CD4-positive, alpha-beta T cell treated with Interleukin-6 for 4 hours (primary cell): ENCODE measurements around the gene CBL.
"Not testable (repeated sequence)": the region's sequence is repeated elsewhere in the genome, so short reads cannot be mapped to it uniquely, and the experiment has no call there.

Experiments
- DNase-seq: peaks from one replicate; pipeline ENCODE4 v3.0.0-alpha.2; 2020; ENCODE audit warnings: mixed read lengths

The CBL gene

DNA sequence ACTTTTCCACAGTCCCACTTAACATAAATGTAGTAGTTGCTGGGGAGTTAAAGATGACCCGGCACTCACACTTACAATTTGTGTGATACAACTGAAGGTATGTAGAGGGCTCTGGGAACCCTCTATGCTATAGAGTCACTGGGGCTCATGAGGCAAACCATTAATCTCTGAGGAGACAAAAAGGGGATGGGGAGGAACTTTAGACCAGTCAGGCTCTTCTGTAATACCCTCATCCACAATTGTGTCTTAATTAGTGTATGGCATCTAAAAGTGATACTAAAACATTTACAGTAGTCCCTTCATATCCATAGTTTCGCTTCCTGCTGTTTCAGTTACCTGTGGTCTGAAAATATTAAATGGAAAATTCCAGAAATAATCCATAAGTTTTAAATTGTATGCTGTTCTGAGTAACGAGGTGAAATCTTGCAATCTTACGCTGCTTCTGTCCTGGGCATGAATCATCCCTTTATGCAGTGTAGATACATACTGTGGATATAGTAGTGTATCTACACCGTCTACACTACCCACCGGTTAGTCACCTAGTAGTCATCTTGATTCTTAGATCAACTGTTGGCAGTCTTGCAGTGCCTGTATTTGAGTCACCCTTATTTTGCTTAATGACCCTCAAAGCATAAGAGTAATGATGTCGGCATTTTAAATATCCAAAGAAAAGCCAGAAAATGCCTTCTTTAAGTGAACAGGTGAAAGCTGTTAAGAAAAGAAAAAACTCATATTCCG, 12.2 kb downstream of the CBL start:
- DNase-seq = peak; percentile 9

DNA sequence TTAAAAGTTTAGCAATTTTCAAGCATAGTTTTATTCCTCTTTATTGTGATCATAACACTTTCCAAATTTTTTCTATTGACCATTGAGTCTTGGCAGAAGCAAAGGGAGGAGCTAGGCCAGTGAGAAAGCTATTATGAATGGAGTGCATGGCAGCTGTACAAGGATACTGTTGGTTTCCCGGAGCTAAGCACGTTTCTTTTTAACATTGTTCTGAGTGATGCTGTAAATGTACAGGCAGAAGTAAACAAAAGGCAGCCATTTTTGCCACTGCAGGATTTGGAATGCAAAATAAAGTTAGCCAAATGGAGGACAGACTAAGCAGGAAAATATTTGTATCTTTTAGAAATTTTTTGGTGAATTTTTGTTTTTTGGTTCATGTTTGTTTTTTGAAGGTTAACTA, 16.2 kb downstream of the CBL start:
- no peak for DNase-seq

DNA sequence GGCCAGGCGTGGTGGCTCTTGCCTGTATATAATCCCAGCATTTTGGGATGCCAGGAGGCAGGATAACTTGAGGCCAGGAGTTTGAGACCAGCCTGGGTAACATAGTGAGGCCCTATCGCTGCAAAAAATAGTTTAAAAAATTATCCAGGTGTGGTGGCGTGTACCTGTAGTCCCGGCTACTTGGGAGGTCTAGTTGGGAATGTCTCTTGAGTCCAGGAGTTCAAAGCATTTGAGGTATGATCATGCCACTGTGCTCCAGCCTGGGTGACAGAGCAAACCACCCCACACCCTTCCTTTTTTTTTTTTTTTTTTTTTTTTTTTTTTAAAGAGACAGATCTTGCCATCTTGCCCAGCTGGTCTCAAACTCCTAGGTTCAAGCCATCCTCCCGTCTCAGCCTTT, 16.8 kb downstream of the CBL start:
- DNase-seq = no peak

DNA sequence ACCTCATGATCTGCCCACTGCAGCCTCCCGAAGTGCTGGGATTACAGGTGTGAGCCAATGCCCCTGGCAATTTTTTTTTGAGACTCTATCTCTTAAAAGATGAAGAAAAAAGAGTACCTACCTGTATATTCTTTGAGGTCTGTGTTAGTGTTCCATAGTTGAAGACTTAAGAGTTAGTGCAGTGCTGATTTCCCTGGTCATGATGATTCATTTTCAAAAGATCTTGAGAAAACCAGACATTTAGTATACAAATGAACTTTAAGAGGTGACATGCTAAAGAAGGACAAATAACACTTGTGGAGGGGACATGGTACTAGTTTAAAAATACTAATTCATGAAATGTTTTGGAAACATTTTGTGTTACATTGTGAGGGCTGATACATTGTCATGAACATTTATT, 17.7 kb downstream of the CBL start:
- no peak for DNase-seq

DNA sequence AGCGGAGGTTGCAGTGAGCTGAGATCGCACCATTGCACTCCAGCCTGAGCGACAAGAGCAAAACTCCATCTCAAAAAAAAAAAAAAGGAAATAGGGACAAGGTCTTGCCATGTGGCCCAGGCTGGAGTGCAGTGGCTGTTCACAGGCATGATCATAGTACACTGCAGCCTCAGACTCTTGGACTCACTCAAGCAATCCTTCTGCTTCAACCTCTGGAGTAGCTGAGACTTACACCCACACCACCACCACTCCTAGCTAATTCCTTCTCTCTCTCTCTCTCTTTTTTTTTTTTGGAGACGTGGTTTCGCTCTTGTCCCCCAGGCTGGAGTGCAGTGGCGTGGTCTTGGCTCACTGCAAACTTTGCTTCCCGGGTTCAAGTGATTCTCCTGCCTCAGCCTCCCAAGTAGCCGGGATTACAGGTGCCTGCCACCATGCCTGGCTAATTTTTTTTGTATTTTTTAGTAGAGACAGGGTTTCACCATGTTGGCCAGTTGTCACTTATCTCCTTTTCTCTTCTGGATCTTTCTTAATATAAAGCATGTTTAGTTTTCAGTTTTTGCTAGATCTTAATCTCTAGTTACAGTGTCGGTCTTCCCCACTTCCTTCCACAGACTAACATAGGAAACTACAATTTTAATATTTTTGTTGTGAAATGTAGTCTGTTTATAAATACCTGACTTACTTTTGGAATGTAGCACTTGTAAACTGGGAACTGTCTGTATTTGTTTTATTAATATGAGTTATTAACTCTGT, 22.6 kb downstream of the CBL start:
- DNase-seq = not testable (repeated sequence)

- DNase-seq = no peak
Measured at GRCh38 chr11:119229288-119229672, 23.1 kb downstream of the CBL start.

DNA sequence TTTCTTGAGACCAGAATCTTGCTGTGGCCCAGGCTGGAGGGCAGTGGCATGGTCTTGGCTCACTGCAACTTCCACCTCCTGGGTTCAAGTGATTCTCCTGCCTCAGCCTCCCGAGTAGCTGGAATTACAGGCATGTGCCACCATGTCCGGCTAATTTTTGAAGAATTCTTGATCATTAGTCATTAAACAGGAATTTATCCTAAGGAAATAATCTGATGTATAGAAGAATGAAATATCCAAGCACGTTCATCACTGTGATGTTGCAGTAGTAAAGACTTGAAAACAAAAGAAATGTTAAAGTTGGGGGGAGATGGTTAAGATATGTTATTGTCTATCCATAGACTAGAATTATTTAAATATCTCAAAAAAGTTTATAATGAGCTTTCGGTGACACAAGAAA, 23.6 kb downstream of the CBL start:
- DNase-seq = no peak

DNA sequence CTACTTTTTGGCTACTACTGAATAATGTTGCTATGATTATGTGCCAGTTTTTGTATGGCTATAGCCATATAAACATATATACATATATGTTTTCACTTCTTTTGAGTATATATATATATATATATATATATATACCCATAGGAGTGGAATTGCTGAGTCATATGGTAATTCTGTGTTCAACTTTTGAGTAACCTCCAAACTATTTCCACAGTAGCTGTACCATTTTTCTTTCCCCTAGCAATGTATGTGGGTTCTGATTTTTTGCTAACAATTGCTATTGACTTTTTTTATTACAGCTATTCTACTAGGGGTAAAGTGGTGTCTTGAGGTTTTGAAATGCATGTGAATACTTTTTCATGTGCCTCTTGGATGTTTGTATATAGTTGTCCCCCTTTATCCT, 30.4 kb downstream of the CBL start:
- no peak for DNase-seq

DNA sequence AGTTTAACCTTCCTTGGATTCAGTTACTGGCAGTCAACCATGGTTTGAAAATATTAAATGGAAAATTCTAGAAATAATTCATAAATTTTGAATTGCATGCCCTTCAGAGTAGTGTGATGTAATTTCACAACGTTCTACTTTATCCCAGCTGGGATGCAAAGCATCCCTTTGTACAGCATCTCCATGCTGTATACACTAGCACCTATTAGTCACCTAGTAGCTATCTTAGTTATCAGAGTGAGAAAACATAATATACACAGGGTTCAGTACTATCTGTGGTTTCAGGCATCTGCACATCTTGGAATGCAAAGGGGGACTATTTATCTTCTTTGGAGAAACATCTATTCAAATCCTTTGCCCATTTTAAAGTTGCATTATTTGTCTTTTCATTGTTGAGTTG, 30.8 kb downstream of the CBL start:
- DNase-seq = no peak

GRCh38 chr11:119237515-119237914, 31.4 kb downstream of the CBL start:
- no peak for DNase-seq

DNA sequence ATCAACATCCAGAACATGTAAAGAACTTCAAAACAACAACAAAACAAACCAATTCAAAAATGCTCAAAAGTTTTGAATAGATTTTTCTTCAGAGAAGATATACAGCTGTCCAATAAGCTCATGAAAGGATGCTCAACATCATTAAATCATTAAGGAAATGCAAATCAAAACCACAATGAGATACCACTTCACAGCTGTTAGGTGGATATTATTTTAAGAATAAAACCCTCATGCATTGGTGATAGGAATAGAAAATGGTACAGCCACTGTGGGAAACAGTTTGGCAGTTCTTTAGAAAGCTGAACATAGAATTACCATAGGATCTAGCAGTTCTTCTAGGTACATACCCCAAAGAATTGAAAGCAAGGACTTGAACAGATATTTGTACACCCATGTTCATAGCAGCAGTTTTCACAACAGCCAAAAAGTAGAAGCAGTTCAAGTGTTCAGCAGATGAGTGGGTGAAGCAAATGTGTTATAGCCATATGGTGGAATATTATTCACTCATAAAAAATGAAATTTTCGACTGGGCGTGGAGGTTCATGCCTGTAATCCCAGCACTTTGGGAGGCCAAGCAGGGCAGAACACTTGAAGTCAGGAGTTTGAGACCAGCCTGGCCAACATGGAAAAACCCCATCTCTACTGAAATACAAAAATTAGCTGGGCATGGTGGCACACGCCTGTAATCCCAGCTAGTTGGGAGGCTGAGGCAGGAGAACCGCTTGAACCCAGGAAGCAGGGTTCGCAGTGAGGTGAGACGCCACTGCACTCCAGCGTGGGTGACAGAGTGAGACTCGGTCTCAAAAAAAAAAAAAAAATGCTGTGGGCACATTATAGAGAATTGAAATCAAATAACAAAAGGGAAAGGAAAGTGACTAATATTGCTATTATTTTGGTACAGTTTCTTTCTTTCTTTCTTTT, 42.9 kb downstream of the CBL start:
- no peak for DNase-seq

DNA sequence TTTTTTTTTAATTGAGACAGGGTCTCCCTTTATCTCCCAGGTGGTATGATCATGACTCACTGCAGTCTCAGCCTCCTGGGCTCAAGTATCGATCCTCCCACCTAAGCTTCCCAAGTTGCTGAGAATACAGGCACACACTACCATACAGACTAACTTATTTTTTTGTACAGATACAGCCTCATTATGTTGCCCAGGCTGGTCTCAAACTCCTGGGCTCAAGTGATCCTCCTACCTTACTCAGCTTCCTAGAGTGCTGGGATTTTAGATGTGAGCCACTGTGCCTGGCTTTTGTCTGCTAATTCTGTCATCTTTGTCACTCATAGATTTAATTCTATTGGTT, 43.5 kb downstream of the CBL start:
- no peak for DNase-seq

- DNase-seq = no peak
Measured at GRCh38 chr11:119251114-119251513, 45.0 kb downstream of the CBL start.

DNA sequence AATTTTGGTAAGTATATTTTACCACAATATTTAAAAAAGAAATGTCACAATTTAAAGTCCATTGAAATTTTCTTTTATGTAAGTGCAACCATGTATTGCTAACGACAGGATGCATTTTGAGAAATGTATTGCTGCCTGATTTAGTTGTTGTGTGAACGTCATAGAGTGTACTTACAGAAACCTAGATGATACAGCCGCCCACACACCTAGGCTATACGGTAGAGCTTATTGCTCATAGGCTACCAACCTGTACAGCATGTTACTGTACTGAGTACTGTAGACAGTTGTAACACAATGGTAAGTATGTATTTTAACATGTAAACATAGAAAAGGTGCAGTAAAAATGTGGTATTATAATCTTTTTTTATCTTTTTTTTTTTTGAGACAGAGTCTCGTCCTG, 48.1 kb downstream of the CBL start:
- DNase-seq = no peak

- peak; percentile 60 for DNase-seq
Measured at GRCh38 chr11:119258180-119258579, 52.0 kb downstream of the CBL start.

- no peak for DNase-seq
Measured at GRCh38 chr11:119258983-119259382, 52.8 kb downstream of the CBL start.

DNA sequence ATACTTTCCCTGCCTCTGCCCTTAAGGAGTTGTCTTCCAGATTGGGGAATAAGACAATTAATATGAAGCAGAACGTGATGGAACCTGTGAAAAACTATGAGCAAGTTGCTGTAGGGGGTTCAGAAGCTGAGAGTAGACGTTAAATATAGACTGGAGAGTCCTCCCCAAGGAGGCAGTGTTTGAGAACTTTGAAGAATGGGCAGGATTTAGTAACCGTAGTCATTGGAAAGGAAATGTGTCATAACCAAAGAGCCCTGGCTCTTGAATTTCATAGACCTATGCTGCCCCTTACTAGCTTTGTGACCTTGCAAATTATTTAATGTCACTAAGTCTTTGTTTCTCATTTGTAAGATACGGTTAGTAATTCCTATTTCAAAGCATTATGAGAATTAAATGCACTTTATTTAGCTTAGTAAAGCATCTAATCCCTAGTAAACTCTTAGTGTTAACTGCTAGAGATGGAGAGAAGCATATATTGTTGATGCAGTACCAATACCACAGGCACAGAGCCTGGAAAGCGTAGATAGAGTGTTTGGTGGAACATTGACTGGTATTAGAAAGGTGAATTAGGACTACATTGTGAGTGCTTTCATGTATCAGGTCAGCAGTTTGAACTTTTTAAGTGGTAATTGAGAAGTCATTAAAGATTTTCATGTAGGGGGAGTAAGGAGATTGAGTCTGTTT, 56.7 kb downstream of the CBL start:
- no peak for DNase-seq

- DNase-seq = no peak
Measured at GRCh38 chr11:119263352-119263940, 57.3 kb downstream of the CBL start.

DNA sequence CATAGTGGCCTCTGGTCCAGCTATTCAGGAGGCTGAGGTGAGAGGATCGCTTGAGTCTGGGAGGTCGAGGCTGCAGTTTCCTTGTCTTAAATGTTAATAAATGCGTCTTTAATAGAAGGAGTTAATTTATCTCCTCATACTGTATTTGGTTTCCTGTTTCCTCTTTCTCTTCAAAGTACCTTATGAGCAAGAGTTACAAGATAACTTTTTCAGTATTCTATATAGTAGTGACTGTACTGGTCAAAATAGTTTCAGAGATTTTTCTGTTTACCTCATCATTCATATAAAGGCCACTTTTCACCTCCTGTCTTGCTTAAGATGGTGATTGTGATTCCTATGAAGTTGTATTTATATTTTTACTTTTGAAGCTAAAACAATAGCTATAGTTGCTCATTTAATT, 59.9 kb downstream of the CBL start:
- DNase-seq = no peak

DNA sequence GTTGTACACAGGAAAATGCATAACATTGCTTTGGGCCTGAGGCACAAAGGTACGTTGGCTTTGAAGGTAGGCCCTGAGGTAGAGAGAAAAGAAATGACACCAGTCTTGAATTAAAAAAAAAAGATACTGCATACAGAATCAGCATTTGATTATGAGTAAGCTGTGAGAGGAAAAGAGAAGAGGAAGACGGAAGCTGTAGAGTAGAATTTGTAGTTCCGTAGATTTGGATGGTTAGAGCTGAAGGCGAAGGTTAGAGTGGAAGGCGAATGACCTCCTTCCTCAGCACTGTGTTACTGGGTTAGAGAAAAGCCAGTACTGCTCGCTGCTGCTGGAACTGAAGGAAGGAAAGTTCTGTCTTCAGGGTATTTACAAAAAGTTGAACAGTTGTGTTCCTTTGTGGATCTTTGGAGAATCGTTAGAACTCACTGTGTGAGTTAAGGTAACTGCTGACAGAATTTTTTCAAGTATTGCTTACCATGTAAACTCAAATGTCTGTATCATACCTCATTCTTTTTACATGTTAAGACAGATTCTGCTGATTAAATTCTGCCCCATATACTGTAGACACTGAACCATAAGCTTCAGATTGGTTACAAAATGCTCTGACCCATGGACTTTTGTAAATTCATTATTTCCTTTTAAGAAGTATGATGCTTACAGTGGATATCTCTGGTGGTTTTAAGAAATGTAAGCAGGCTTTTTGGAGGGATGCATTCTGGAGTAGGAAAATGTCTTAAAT, 60.5 kb downstream of the CBL start:
- peak; percentile 10 for DNase-seq

GRCh38 chr11:119267645-119268044, 61.5 kb downstream of the CBL start:
- no peak for DNase-seq

- no peak for DNase-seq
Measured at GRCh38 chr11:119273721-119274120, 67.6 kb downstream of the CBL start.
